Mesenchymal stem cell (in vitro differentiated cells and primary cell): ENCODE measurements around the gene SGK1.

Experiments used
- DNase-seq: peaks from one replicate; pipeline ENCODE4 v3.0.0-alpha.2; 2013
- H2AFZ ChIP-seq: one replicate; pipeline ENCODE4 v1.6.1; 2013; ENCODE audit warnings: low read depth, mild to moderate bottlenecking, control low read depth, inconsistent platforms, low read length, moderate library complexity
- H2AK5ac ChIP-seq: 2 replicates; pipeline ENCODE4 v1.6.1; 2013; ENCODE audit warnings: low read length, moderate library complexity, mild to moderate bottlenecking, inconsistent platforms; ENCODE audit not compliant: severe bottlenecking
- H2BK120ac ChIP-seq: one replicate; pipeline ENCODE4 v1.6.1; 2013; ENCODE audit warnings: low read depth, mild to moderate bottlenecking, inconsistent platforms, low read length, moderate library complexity
- H2BK12ac ChIP-seq, 2 experiments: one replicate each; pipeline ENCODE4 v1.6.1; 2013; ENCODE audit warnings: inconsistent platforms in 2 of 2, low read length in 2 of 2, mild to moderate bottlenecking in 2 of 2, moderate library complexity in 2 of 2, control low read depth in 1 of 2
- H2BK15ac ChIP-seq: one replicate; pipeline ENCODE4 v1.6.1; 2013; ENCODE audit warnings: mild to moderate bottlenecking, low read depth, inconsistent platforms; ENCODE audit not compliant: poor library complexity, severe bottlenecking
- H2BK5ac ChIP-seq: 2 replicates; pipeline ENCODE4 v1.6.1; 2013; ENCODE audit warnings: low read depth, mild to moderate bottlenecking, low read length, control low read depth, inconsistent platforms; ENCODE audit not compliant: poor library complexity, severe bottlenecking
- H3K14ac ChIP-seq, 2 experiments: one replicate each; pipeline ENCODE4 v1.6.1; 2013; ENCODE audit warnings: inconsistent platforms in 2 of 2, low read length in 2 of 2, control low read depth in 1 of 2, mild to moderate bottlenecking in 1 of 2, moderate library complexity in 1 of 2
- H3K18ac ChIP-seq, 2 experiments: one replicate each; pipeline ENCODE4 v1.6.1; 2013; ENCODE audit warnings: inconsistent platforms in 2 of 2, low read length in 2 of 2, control low read depth in 1 of 2, low read depth in 1 of 2, mild to moderate bottlenecking in 1 of 2
- H3K23ac ChIP-seq, 2 experiments: one replicate each; pipeline ENCODE4 v1.6.1; 2013; ENCODE audit warnings: inconsistent platforms in 2 of 2, low read length in 2 of 2, mild to moderate bottlenecking in 2 of 2, moderate library complexity in 2 of 2, control low read depth in 1 of 2
- H3K27ac ChIP-seq: 2 replicates; pipeline ENCODE4 v1.5.1; 2013; ENCODE audit warnings: mild to moderate bottlenecking, moderate library complexity, low read length, control low read depth, inconsistent platforms; ENCODE audit not compliant: poor library complexity, severe bottlenecking
- H3K27me3 ChIP-seq, 2 experiments: 2 replicates each; pipeline versions ENCODE4 v1.6.1 to v1.7.0; 2013; ENCODE audit warnings: low read length in 2 of 2, mild to moderate bottlenecking in 2 of 2, moderate library complexity in 2 of 2, control low read depth in 1 of 2, inconsistent platforms in 1 of 2; ENCODE audit not compliant: control insufficient read depth in 1 of 2, insufficient read depth in 1 of 2
- H3K36me3 ChIP-seq, 2 experiments: 2 replicates each; pipeline versions ENCODE4 v1.6.1 to v1.7.0; 2013; ENCODE audit warnings: low read length in 2 of 2, control low read depth in 1 of 2, inconsistent platforms in 1 of 2, low read depth in 1 of 2, mild to moderate bottlenecking in 1 of 2; ENCODE audit not compliant: insufficient read depth in 2 of 2, control insufficient read depth in 1 of 2
- H3K4ac ChIP-seq, 2 experiments: one replicate each; pipeline ENCODE4 v1.6.1; 2013; ENCODE audit warnings: inconsistent platforms in 2 of 2, low read length in 2 of 2, mild to moderate bottlenecking in 2 of 2, moderate library complexity in 2 of 2, control low read depth in 1 of 2, low read depth in 1 of 2
- H3K4me1 ChIP-seq: 2 replicates; pipeline ENCODE4 v1.6.1; 2013; ENCODE audit warnings: low read depth, low read length, control low read depth; ENCODE audit not compliant: control insufficient read depth, insufficient read depth
- H3K4me2 ChIP-seq: 2 replicates; pipeline ENCODE4 v1.6.1; 2013; ENCODE audit warnings: low read length, mild to moderate bottlenecking, inconsistent platforms; ENCODE audit not compliant: poor library complexity, severe bottlenecking
- H3K4me3 ChIP-seq, 2 experiments: 2 replicates each; pipeline versions ENCODE4 v1.5.1 to v1.7.0; 2013; ENCODE audit warnings: low read length in 2 of 2, mild to moderate bottlenecking in 2 of 2, control low read depth in 1 of 2, low read depth in 1 of 2; ENCODE audit not compliant: insufficient read depth in 1 of 2
- H3K79me1 ChIP-seq: replicated peaks from 2 replicates; pipeline ENCODE4 v1.6.1; 2013; ENCODE audit warnings: mild to moderate bottlenecking, control low read depth, low read length, inconsistent platforms; ENCODE audit not compliant: poor library complexity, severe bottlenecking
- H3K9ac ChIP-seq: 2 replicates; pipeline ENCODE4 v1.7.0; 2013; ENCODE audit warnings: mild to moderate bottlenecking, low read length, moderate library complexity
- H3K9me3 ChIP-seq: 2 replicates; pipeline ENCODE4 v1.7.0; 2013; ENCODE audit warnings: mild to moderate bottlenecking, low read length; ENCODE audit not compliant: control insufficient read depth
- H4K8ac ChIP-seq: one replicate; pipeline ENCODE4 v1.6.1; 2013; ENCODE audit warnings: inconsistent platforms, mild to moderate bottlenecking, low read length, moderate library complexity
- H4K91ac ChIP-seq: one replicate; pipeline ENCODE4 v1.6.1; 2013; ENCODE audit warnings: mild to moderate bottlenecking, low read length, inconsistent platforms
- WGBS: methylation state at CpG from one replicate; pipeline ENCODE4 v1.1.7; 2013; ENCODE audit warnings: mixed read lengths; 5-methylcytosine and 5-hydroxymethylcytosine counted together

The SGK1 gene

GRCh38 chr6:134230940-134231339 lies 87.0 kb downstream of the SGK1 start:
- Histone ChIP-seq H2AK5ac (no peak overlapping the region), H3K4ac (no peak overlapping the region), H3K4me1 (peaks cover 4% of the 10 kb centered on the region), H4K91ac (no peak overlapping the region), H3K9me3 (no peaks in the 10 kb centered on the region), H3K27me3 (no peaks in the 10 kb centered on the region), H3K36me3 (no peaks in the 10 kb centered on the region), H2BK5ac (no peak overlapping the region), H3K23ac (no peak overlapping the region), H3K9ac (no peak overlapping the region), H3K79me1 (no peaks in the 10 kb centered on the region), H2BK12ac (no peak overlapping the region), H3K4me2 (no peak overlapping the region), H3K18ac (no peak overlapping the region), H2AFZ (no peak overlapping the region), H2BK15ac (no peak overlapping the region), H4K8ac (no peak overlapping the region), H3K27ac (no peak overlapping the region), H3K14ac (no peak overlapping the region), H3K4me3 (no peak overlapping the region), H2BK120ac (no peak overlapping the region)
- WGBS = 97% methylated on average over 2 of the region's 3 CpGs
- no peak for DNase-seq

- Histone ChIP-seq H3K27me3 (no peaks in the 10 kb centered on the region), H3K9me3 (no peaks in the 10 kb centered on the region), H3K4me3 (no peak overlapping the region), H3K4me2 (no peak overlapping the region), H2BK15ac (no peak overlapping the region), H2BK5ac (no peak overlapping the region), H4K91ac (no peak overlapping the region), H3K14ac (no peak overlapping the region), H2AFZ (no peak overlapping the region), H3K23ac (no peak overlapping the region), H3K27ac (no peak overlapping the region), H3K4me1 (no peaks in the 10 kb centered on the region), H2BK12ac (no peak overlapping the region), H3K36me3 (no peaks in the 10 kb centered on the region), H3K4ac (no peak overlapping the region), H3K18ac (no peak overlapping the region), H3K79me1 (no peaks in the 10 kb centered on the region), H3K9ac (no peak overlapping the region), H2BK120ac (no peak overlapping the region), H4K8ac (no peak overlapping the region), H2AK5ac (peak overlapping the region; percentile 39)
- WGBS = 95% methylated on average over 6 of the region's 8 CpGs
- no peak for DNase-seq
These were observed 87.7 kb downstream of the SGK1 start for GRCh38 chr6:134230087-134230700.

- no peaks in the 10 kb centered on the region for H3K27me3 ChIP-seq
- 85% methylated on average over 2 of the region's 2 CpGs for whole genome bisulfite sequencing
- no peak overlapping the region for H2AFZ ChIP-seq
- H3K79me1 ChIP-seq = no peaks in the 10 kb centered on the region
- no peak overlapping the region for H3K4ac ChIP-seq
- H3K9me3 ChIP-seq = no peaks in the 10 kb centered on the region
- H3K4me2 ChIP-seq = no peak overlapping the region
- no peak overlapping the region for H4K91ac ChIP-seq
- H3K9ac ChIP-seq = no peak overlapping the region
- H3K23ac ChIP-seq = no peak overlapping the region
- H3K18ac ChIP-seq = no peak overlapping the region
- no peak overlapping the region for H3K27ac ChIP-seq
- no peak overlapping the region for H2BK12ac ChIP-seq
- H2BK120ac ChIP-seq = no peak overlapping the region
- no peak overlapping the region for H2BK5ac ChIP-seq
- H3K14ac ChIP-seq = no peak overlapping the region
- no peak overlapping the region for H4K8ac ChIP-seq
- no peak overlapping the region for H3K4me3 ChIP-seq
- no peaks in the 10 kb centered on the region for H3K36me3 ChIP-seq
- H2AK5ac ChIP-seq = no peak overlapping the region
- H3K4me1 ChIP-seq = peaks cover 5% of the 10 kb centered on the region
- no peak for DNase-seq
- no peak overlapping the region for H2BK15ac ChIP-seq
These were observed 88.4 kb downstream of the SGK1 start for GRCh38 chr6:134229520-134229919.

- DNase-seq = no peak
- Histone ChIP-seq H4K91ac (no peak overlapping the region), H3K27ac (peak overlapping the region; percentile 93), H2AFZ (no peak overlapping the region), H3K4ac (no peak overlapping the region), H3K14ac (no peak overlapping the region), H3K23ac (no peak overlapping the region), H2AK5ac (no peak overlapping the region), H2BK5ac (no peak overlapping the region), H3K79me1 (no peaks in the 10 kb centered on the region), H4K8ac (no peak overlapping the region), H3K9me3 (no peaks in the 10 kb centered on the region), H3K4me3 (peak overlapping the region in 1 of 2 experiments; percentile 29), H3K27me3 (no peaks in the 10 kb centered on the region), H3K4me2 (no peak overlapping the region), H3K18ac (no peak overlapping the region), H2BK120ac (no peak overlapping the region), H3K36me3 (no peaks in the 10 kb centered on the region), H2BK15ac (no peak overlapping the region), H3K9ac (no peak overlapping the region), H2BK12ac (no peak overlapping the region), H3K4me1 (peaks cover 6% of the 10 kb centered on the region)
- 100% methylated on average over 1 of the region's 2 CpGs for WGBS
These were observed 94.0 kb downstream of the SGK1 start for GRCh38 chr6:134223796-134224420.
